GM23338 (cell line): ENCODE data around the gene DDX31. TPM values are rescaled to one million over a fixed set of nuclear protein-coding genes. Genes with fewer than 3 reads are reported as not detected.

Experiments used
- ATAC-seq: fragments of 200-7000 bp; cut with Tn5 transposase; 3 replicates; pipeline ENCODE4 v1.9.1; 2020
- DNase-seq: peaks from one replicate; pipeline ENCODE4 v3.0.0-alpha.2; 2015; ENCODE audit warnings: low spot score
- H2AFZ ChIP-seq: fragments of 200-600 bp; sonication (generic); 2 replicates; pipeline ENCODE4 v1.8.0; 2016; ENCODE audit warnings: antibody characterized with exemption, mild to moderate bottlenecking, moderate library complexity
- H3F3A ChIP-seq: fragments of 200-600 bp; sonication (generic); replicated peaks from 2 replicates; pipeline ENCODE4 v1.8.0; 2017; ENCODE audit warnings: antibody characterized with exemption, mixed run types, low read depth
- H3K27ac ChIP-seq: fragments of 200-600 bp; sonication (generic); 2 replicates; pipeline ENCODE4 v1.6.1; 2016; ENCODE audit warnings: low read depth
- H3K27me3 ChIP-seq: fragments of 200-600 bp; sonication (generic); 2 replicates; pipeline ENCODE4 v1.8.0; 2016; ENCODE audit warnings: mild to moderate bottlenecking, mixed run types, moderate library complexity; ENCODE audit not compliant: insufficient read depth
- H3K36me3 ChIP-seq: fragments of 200-600 bp; sonication (generic); 2 replicates; pipeline ENCODE4 v1.8.0; 2016; ENCODE audit warnings: mild to moderate bottlenecking; ENCODE audit not compliant: insufficient read depth
- H3K4me1 ChIP-seq: fragments of 200-600 bp; sonication (generic); 2 replicates; pipeline ENCODE4 v1.8.0; 2016; ENCODE audit warnings: mild to moderate bottlenecking, moderate library complexity; ENCODE audit not compliant: insufficient read depth
- H3K4me2 ChIP-seq: fragments of 200-600 bp; sonication (generic); 2 replicates; pipeline ENCODE4 v1.7.1; 2017; ENCODE audit warnings: mixed run types
- H3K4me3 ChIP-seq: fragments of 200-600 bp; sonication (generic); 2 replicates; pipeline ENCODE4 v1.6.1; 2016; ENCODE audit warnings: mixed run types
- H3K79me2 ChIP-seq: fragments of 200-600 bp; sonication (generic); replicated peaks from 2 replicates; pipeline ENCODE4 v1.8.0; 2017; ENCODE audit warnings: mild to moderate bottlenecking; ENCODE audit not compliant: insufficient read depth
- H3K9me2 ChIP-seq: fragments of 200-600 bp; sonication (generic); 2 replicates; pipeline ENCODE4 v1.8.0; 2017; ENCODE audit not compliant: insufficient read depth
- H4K20me1 ChIP-seq: fragments of 200-600 bp; sonication (generic); replicated peaks from 2 replicates; pipeline ENCODE4 v1.8.0; 2017; ENCODE audit warnings: mild to moderate bottlenecking; ENCODE audit not compliant: insufficient read depth
- H3K27ac Mint-ChIP-seq: 2 replicates; pipeline ENCODE4 v1.8.0; 2020; ENCODE audit warnings: inconsistent platforms, mild to moderate bottlenecking, moderate library complexity, mixed read lengths
- H3K27me3 Mint-ChIP-seq: 3 replicates; pipeline ENCODE4 v1.8.0; 2022; ENCODE audit warnings: low read depth, mild to moderate bottlenecking, moderate library complexity, mixed read lengths, inconsistent platforms; ENCODE audit not compliant: insufficient read depth, poor library complexity
- H3K36me3 Mint-ChIP-seq: 3 replicates; pipeline ENCODE4 v1.8.0; 2021; ENCODE audit warnings: low read depth, mild to moderate bottlenecking, inconsistent platforms, moderate library complexity, mixed read lengths
- H3K4me1 Mint-ChIP-seq: 3 replicates; pipeline ENCODE4 v1.8.0; 2020; ENCODE audit warnings: mild to moderate bottlenecking, inconsistent platforms, mixed read lengths
- H3K4me3 Mint-ChIP-seq: 3 replicates; pipeline ENCODE4 v1.8.0; 2021; ENCODE audit warnings: moderate library complexity, mild to moderate bottlenecking, inconsistent platforms, mixed read lengths
- H3K9me3 Mint-ChIP-seq: 3 replicates; pipeline ENCODE4 v1.8.0; 2020; ENCODE audit warnings: moderate library complexity, mild to moderate bottlenecking, inconsistent platforms, mixed read lengths
- CREB1 ChIP-seq: fragments of 250-450 bp; sonication (Bioruptor Pico); IDR thresholded peaks from 2 replicates; pipeline ENCODE4 v1.5.0; 2020; ENCODE audit warnings: low read depth, mild to moderate bottlenecking, moderate library complexity
- EZH2 ChIP-seq: fragments of 200-600 bp; sonication (generic); IDR thresholded peaks from one replicate; pipeline ENCODE4 v1.8.0; 2017; ENCODE audit warnings: antibody characterized with exemption, mild to moderate bottlenecking, low read depth; ENCODE audit not compliant: unreplicated experiment
- EZH2phosphoT487 ChIP-seq: fragments of 200-600 bp; sonication (generic); IDR thresholded peaks from one replicate; pipeline ENCODE4 v1.8.1; 2018; ENCODE audit warnings: antibody characterized with exemption; ENCODE audit not compliant: unreplicated experiment
- JUNB ChIP-seq: IDR thresholded peaks from one replicate; pipeline ENCODE4 v1.6.1; 2016; ENCODE audit warnings: antibody characterized with exemption; ENCODE audit not compliant: unreplicated experiment
- NANOG ChIP-seq: IDR thresholded peaks from 2 replicates; pipeline ENCODE4 v1.6.1; 2016; ENCODE audit warnings: antibody characterized with exemption, borderline replicate concordance
- POLR2AphosphoS5 ChIP-seq: IDR thresholded peaks from 2 replicates; pipeline ENCODE4 v1.6.1; 2016; ENCODE audit warnings: antibody characterized with exemption, low read depth
- STAT1 ChIP-seq: IDR thresholded peaks from one replicate; pipeline ENCODE4 v1.6.1; 2016; ENCODE audit warnings: antibody characterized with exemption; ENCODE audit not compliant: unreplicated experiment
- ZNF114 ChIP-seq: fragments of 250-450 bp; sonication (Bioruptor Pico); IDR thresholded peaks from 2 replicates; pipeline ENCODE4 v1.5.0; 2020; ENCODE audit warnings: mild to moderate bottlenecking, moderate library complexity
- ZNF331 ChIP-seq: fragments of 250-450 bp; sonication (Bioruptor Pico); IDR thresholded peaks from 2 replicates; pipeline ENCODE4 v1.5.0; 2020; ENCODE audit warnings: low read depth, mild to moderate bottlenecking, moderate library complexity
- polyA plus RNA-seq: library from polyadenylated mRNA; unstranded; fragments of >200 nt; fragmentation: Nextera tagmentation; extraction: Ambion mirVana; gene quantifications from 2 replicates; pipeline ENCODE4 v1.2.1, GENCODE V29; 2016
- total RNA-seq: library from RNA; depleted of rRNA; stranded (reverse); fragments of >200 nt; shearing (Covaris generic); gene quantifications from 2 replicates; pipeline ENCODE4 v1.2.3, GENCODE V29; 2014
- TF ChIP-seq, protein P1 (sequence below): IDR thresholded peaks from one replicate; pipeline ENCODE4 v1.6.1; 2018; ENCODE audit warnings: antibody characterized with exemption; ENCODE audit not compliant: unreplicated experiment
- TF ChIP-seq, protein P2 (sequence below): fragments of 250-450 bp; sonication (Bioruptor Pico); IDR thresholded peaks from 2 replicates; pipeline ENCODE4 v1.5.0; 2020; ENCODE audit warnings: mild to moderate bottlenecking, moderate library complexity
- TF ChIP-seq, protein P3 (sequence below), 2 experiments: fragments of 200-600 bp in 1 of 2; sonication (generic) in 1 of 2; conservative IDR thresholded peaks; 2 replicates each; pipeline versions ENCODE4 v1.5.1 to v1.6.1; 2016 to 2017; ENCODE audit warnings: antibody characterized with exemption in 2 of 2, low read depth in 2 of 2, mild to moderate bottlenecking in 2 of 2, moderate library complexity in 1 of 2
- TF ChIP-seq, protein P4 (sequence below): IDR thresholded peaks from 2 replicates; pipeline ENCODE4 v1.6.1; 2016; ENCODE audit warnings: antibody characterized with exemption

Gene DDX31
- total and polyA plus RNA-seq, 2 experiments from 2014 or later: 14.8 to 23.5 TPM

DNA sequence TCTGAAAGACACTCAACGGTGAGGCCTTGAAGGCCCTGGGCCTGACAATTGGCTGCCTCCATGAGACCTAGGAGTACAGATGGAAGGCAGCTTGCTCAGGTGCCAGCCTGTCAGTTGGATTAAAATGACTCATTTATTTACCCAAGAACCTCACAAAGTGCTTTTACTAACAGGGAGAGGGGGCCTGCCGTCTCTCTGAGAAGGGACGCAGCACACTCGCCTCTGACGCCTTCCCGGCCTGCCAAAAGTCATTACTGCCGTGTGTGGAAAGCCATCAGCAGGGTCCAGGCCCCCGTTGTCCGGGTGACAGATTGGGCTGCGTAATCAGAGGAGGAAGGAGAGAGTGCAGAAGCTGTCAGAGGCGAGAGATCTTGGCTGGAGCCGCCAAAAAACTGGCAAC lies 32.4 kb downstream of the DDX31 start:
- H3K36me3 ChIP-seq: 0 out of 2 replicates have a peak, but pooled peaks cover 6% of the 10 kb centered on the region
- no peak overlapping the region for H3K4me2 ChIP-seq
- peaks cover 10% of the 10 kb centered on the region; the same call in 1 of the 2 replicates for H4K20me1 ChIP-seq
- no peak overlapping the region for H2AFZ ChIP-seq
- H3K4me1 ChIP-seq: no peaks in the 10 kb centered on the region
- Mint-ChIP-seq H3K27ac (no peak overlapping the region), H3K9me3 (no peaks in the 10 kb centered on the region), H3K27me3 (no peaks in the 10 kb centered on the region), H3K4me3 (no peak overlapping the region), H3K36me3 (peaks cover 45% of the 10 kb centered on the region), H3K4me1 (no peaks in the 10 kb centered on the region)
- no peaks in the 10 kb centered on the region for H3K79me2 ChIP-seq
- TF ChIP-seq, protein P1, sequence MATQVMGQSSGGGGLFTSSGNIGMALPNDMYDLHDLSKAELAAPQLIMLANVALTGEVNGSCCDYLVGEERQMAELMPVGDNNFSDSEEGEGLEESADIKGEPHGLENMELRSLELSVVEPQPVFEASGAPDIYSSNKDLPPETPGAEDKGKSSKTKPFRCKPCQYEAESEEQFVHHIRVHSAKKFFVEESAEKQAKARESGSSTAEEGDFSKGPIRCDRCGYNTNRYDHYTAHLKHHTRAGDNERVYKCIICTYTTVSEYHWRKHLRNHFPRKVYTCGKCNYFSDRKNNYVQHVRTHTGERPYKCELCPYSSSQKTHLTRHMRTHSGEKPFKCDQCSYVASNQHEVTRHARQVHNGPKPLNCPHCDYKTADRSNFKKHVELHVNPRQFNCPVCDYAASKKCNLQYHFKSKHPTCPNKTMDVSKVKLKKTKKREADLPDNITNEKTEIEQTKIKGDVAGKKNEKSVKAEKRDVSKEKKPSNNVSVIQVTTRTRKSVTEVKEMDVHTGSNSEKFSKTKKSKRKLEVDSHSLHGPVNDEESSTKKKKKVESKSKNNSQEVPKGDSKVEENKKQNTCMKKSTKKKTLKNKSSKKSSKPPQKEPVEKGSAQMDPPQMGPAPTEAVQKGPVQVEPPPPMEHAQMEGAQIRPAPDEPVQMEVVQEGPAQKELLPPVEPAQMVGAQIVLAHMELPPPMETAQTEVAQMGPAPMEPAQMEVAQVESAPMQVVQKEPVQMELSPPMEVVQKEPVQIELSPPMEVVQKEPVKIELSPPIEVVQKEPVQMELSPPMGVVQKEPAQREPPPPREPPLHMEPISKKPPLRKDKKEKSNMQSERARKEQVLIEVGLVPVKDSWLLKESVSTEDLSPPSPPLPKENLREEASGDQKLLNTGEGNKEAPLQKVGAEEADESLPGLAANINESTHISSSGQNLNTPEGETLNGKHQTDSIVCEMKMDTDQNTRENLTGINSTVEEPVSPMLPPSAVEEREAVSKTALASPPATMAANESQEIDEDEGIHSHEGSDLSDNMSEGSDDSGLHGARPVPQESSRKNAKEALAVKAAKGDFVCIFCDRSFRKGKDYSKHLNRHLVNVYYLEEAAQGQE: no peak
- TF ChIP-seq ZNF331 (CRISPR knock-in tag) (no peak), POLR2AphosphoS5 (no peak), JUNB (no peak), ZNF114 (CRISPR knock-in tag) (no peak), STAT1 (no peak), EZH2 (no peak), CREB1 (CRISPR knock-in tag) (no peak), NANOG (no peak), EZH2phosphoT487 (no peak)
- TF ChIP-seq, protein P2, sequence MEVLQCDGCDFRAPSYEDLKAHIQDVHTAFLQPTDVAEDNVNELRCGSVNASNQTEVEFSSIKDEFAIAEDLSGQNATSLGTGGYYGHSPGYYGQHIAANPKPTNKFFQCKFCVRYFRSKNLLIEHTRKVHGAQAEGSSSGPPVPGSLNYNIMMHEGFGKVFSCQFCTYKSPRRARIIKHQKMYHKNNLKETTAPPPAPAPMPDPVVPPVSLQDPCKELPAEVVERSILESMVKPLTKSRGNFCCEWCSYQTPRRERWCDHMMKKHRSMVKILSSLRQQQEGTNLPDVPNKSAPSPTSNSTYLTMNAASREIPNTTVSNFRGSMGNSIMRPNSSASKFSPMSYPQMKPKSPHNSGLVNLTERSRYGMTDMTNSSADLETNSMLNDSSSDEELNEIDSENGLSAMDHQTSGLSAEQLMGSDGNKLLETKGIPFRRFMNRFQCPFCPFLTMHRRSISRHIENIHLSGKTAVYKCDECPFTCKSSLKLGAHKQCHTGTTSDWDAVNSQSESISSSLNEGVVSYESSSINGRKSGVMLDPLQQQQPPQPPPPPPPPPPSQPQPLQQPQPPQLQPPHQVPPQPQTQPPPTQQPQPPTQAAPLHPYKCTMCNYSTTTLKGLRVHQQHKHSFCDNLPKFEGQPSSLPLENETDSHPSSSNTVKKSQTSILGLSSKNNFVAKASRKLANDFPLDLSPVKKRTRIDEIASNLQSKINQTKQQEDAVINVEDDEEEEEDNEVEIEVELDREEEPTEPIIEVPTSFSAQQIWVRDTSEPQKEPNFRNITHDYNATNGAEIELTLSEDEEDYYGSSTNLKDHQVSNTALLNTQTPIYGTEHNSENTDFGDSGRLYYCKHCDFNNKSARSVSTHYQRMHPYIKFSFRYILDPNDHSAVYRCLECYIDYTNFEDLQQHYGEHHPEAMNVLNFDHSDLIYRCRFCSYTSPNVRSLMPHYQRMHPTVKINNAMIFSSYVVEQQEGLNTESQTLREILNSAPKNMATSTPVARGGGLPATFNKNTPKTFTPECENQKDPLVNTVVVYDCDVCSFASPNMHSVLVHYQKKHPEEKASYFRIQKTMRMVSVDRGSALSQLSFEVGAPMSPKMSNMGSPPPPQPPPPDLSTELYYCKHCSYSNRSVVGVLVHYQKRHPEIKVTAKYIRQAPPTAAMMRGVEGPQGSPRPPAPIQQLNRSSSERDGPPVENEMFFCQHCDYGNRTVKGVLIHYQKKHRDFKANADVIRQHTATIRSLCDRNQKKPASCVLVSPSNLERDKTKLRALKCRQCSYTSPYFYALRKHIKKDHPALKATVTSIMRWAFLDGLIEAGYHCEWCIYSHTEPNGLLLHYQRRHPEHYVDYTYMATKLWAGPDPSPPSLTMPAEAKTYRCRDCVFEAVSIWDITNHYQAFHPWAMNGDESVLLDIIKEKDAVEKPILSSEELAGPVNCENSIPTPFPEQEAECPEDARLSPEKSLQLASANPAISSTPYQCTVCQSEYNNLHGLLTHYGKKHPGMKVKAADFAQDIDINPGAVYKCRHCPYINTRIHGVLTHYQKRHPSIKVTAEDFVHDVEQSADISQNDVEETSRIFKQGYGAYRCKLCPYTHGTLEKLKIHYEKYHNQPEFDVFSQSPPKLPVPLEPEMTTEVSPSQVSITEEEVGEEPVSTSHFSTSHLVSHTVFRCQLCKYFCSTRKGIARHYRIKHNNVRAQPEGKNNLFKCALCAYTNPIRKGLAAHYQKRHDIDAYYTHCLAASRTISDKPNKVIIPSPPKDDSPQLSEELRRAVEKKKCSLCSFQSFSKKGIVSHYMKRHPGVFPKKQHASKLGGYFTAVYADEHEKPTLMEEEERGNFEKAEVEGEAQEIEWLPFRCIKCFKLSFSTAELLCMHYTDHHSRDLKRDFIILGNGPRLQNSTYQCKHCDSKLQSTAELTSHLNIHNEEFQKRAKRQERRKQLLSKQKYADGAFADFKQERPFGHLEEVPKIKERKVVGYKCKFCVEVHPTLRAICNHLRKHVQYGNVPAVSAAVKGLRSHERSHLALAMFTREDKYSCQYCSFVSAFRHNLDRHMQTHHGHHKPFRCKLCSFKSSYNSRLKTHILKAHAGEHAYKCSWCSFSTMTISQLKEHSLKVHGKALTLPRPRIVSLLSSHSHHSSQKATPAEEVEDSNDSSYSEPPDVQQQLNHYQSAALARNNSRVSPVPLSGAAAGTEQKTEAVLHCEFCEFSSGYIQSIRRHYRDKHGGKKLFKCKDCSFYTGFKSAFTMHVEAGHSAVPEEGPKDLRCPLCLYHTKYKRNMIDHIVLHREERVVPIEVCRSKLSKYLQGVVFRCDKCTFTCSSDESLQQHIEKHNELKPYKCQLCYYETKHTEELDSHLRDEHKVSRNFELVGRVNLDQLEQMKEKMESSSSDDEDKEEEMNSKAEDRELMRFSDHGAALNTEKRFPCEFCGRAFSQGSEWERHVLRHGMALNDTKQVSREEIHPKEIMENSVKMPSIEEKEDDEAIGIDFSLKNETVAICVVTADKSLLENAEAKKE: no peak
- TF ChIP-seq, protein P3, sequence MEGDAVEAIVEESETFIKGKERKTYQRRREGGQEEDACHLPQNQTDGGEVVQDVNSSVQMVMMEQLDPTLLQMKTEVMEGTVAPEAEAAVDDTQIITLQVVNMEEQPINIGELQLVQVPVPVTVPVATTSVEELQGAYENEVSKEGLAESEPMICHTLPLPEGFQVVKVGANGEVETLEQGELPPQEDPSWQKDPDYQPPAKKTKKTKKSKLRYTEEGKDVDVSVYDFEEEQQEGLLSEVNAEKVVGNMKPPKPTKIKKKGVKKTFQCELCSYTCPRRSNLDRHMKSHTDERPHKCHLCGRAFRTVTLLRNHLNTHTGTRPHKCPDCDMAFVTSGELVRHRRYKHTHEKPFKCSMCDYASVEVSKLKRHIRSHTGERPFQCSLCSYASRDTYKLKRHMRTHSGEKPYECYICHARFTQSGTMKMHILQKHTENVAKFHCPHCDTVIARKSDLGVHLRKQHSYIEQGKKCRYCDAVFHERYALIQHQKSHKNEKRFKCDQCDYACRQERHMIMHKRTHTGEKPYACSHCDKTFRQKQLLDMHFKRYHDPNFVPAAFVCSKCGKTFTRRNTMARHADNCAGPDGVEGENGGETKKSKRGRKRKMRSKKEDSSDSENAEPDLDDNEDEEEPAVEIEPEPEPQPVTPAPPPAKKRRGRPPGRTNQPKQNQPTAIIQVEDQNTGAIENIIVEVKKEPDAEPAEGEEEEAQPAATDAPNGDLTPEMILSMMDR (conservative IDR thresholded peaks at IDR 0.05; ENCODE audit: low read depth in 2 of 2): no peak
- TF ChIP-seq, protein P4, sequence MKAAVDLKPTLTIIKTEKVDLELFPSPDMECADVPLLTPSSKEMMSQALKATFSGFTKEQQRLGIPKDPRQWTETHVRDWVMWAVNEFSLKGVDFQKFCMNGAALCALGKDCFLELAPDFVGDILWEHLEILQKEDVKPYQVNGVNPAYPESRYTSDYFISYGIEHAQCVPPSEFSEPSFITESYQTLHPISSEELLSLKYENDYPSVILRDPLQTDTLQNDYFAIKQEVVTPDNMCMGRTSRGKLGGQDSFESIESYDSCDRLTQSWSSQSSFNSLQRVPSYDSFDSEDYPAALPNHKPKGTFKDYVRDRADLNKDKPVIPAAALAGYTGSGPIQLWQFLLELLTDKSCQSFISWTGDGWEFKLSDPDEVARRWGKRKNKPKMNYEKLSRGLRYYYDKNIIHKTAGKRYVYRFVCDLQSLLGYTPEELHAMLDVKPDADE: no peak
- H3K4me3 ChIP-seq: no peak overlapping the region
- H3K9me2 ChIP-seq: no peaks in the 10 kb centered on the region
- no peak for ATAC-seq
- no peak overlapping the region for H3K27ac ChIP-seq
- no peaks in the 10 kb centered on the region for H3F3A ChIP-seq
- DNase-seq: no peak
- no peaks in the 10 kb centered on the region for H3K27me3 ChIP-seq
